HepG2 (cell line): ENCODE data around the gene SETD7.

Source experiments
- CREB1 ChIP-seq, 2 experiments: fragments of 450-650 bp in 1 of 2; IDR thresholded peaks; 2 replicates each; pipeline ENCODE4 v1.6.1; 2016 to 2017; ENCODE audit warnings: control low read depth in 1 of 2, mild to moderate bottlenecking in 1 of 2, missing compliant biosample characterization in 1 of 2, missing genetic modification characterization in 1 of 2
- HCFC1 ChIP-seq: fragments of 150-350 bp; IDR thresholded peaks from 2 replicates; pipeline ENCODE4 v1.6.1; 2014; ENCODE audit warnings: low read depth, low read length
- HOXD1 ChIP-seq: sonication (generic); formaldehyde crosslinking; IDR thresholded peaks from 2 replicates; pipeline ENCODE4 v1.5.0; 2020; ENCODE audit warnings: missing genetic modification reagents
- RXRB ChIP-seq: IDR thresholded peaks from 2 replicates; pipeline ENCODE4 v1.6.1; 2016; ENCODE audit warnings: borderline replicate concordance, missing genetic modification reagents, missing compliant biosample characterization
- SALL2 ChIP-seq: sonication (generic); formaldehyde crosslinking; IDR thresholded peaks from 2 replicates; pipeline ENCODE4 v1.8.1; 2023; ENCODE audit warnings: mild to moderate bottlenecking, missing genetic modification reagents, inconsistent platforms
- SIN3A ChIP-seq: IDR thresholded peaks from 2 replicates; pipeline ENCODE4 v1.6.1; 2011; ENCODE audit warnings: low read depth, mild to moderate bottlenecking, control low read depth, low read length, borderline replicate concordance
- SNRNP70 ChIP-seq: fragments of 200-400 bp; formaldehyde crosslinking; IDR thresholded peaks from 2 replicates; pipeline ENCODE4 v1.6.1; 2017; ENCODE audit warnings: mild to moderate bottlenecking, low read depth, low read length, moderate library complexity
- SP4 ChIP-seq: sonication (generic); formaldehyde crosslinking; IDR thresholded peaks from 2 replicates; pipeline ENCODE4 v1.8.1; 2023; ENCODE audit warnings: mild to moderate bottlenecking, missing genetic modification reagents
- ZNF121 ChIP-seq: sonication (generic); formaldehyde crosslinking; IDR thresholded peaks from 2 replicates; pipeline ENCODE4 v1.5.0; 2020; ENCODE audit warnings: mild to moderate bottlenecking, missing genetic modification reagents
- ZNF34 ChIP-seq: sonication (generic); formaldehyde crosslinking; IDR thresholded peaks from 2 replicates; pipeline ENCODE4 v1.4.0; 2020; ENCODE audit warnings: mild to moderate bottlenecking, missing genetic modification reagents, borderline replicate concordance
- ZNF713 ChIP-seq: sonication (generic); formaldehyde crosslinking; IDR thresholded peaks from 2 replicates; pipeline ENCODE4 v1.4.0; 2020; ENCODE audit warnings: mild to moderate bottlenecking, missing genetic modification reagents
- TF ChIP-seq, protein P1 (sequence below): sonication (generic); formaldehyde crosslinking; IDR thresholded peaks from 2 replicates; pipeline ENCODE4 v1.9.0; 2021; ENCODE audit warnings: missing genetic modification reagents, borderline replicate concordance
- TF ChIP-seq, protein P2 (sequence below): sonication (generic); formaldehyde crosslinking; IDR thresholded peaks from 2 replicates; pipeline ENCODE4 v1.5.0; 2020; ENCODE audit warnings: mild to moderate bottlenecking, missing genetic modification reagents, moderate library complexity

DNA sequence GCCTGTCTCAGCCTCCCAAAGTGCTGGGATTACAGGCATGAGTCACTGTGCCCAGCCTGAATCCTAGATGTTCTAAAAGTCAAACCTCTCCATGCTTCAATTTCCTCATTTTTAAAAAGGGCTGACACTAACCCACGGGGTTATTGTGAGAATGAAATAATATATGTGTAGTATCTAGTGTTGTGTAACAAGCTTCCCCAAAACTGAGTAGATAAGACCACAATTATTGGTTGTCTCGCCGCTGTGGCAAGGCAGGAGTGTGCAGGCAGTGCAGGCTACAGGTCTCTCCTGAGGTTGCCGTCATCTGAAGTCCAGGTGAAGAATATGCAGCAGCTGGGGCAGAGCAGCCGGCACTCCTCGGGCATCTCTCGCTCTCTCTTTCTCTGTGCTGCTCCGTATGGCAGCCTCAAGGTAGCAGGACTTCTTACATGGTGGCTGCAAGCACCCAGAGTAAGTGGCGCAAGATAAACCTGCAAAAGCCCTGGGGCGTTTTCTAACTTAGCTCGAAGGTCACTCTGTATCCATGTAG lies 71.2 kb downstream of the SETD7 start:
- no peak for TF ChIP-seq SALL2 (CRISPR knock-in tag)
- TF ChIP-seq SIN3A = no peak
- TF ChIP-seq ZNF121 = no peak
- TF ChIP-seq, protein P1, sequence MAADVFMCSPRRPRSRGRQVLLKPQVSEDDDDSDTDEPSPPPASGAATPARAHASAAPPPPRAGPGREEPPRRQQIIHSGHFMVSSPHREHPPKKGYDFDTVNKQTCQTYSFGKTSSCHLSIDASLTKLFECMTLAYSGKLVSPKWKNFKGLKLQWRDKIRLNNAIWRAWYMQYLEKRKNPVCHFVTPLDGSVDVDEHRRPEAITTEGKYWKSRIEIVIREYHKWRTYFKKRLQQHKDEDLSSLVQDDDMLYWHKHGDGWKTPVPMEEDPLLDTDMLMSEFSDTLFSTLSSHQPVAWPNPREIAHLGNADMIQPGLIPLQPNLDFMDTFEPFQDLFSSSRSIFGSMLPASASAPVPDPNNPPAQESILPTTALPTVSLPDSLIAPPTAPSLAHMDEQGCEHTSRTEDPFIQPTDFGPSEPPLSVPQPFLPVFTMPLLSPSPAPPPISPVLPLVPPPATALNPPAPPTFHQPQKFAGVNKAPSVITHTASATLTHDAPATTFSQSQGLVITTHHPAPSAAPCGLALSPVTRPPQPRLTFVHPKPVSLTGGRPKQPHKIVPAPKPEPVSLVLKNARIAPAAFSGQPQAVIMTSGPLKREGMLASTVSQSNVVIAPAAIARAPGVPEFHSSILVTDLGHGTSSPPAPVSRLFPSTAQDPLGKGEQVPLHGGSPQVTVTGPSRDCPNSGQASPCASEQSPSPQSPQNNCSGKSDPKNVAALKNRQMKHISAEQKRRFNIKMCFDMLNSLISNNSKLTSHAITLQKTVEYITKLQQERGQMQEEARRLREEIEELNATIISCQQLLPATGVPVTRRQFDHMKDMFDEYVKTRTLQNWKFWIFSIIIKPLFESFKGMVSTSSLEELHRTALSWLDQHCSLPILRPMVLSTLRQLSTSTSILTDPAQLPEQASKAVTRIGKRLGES (CRISPR knock-in tag) = no peak
- TF ChIP-seq ZNF713 (CRISPR knock-in tag) = no peak
- no peak for TF ChIP-seq ZNF34
- TF ChIP-seq, protein P2, sequence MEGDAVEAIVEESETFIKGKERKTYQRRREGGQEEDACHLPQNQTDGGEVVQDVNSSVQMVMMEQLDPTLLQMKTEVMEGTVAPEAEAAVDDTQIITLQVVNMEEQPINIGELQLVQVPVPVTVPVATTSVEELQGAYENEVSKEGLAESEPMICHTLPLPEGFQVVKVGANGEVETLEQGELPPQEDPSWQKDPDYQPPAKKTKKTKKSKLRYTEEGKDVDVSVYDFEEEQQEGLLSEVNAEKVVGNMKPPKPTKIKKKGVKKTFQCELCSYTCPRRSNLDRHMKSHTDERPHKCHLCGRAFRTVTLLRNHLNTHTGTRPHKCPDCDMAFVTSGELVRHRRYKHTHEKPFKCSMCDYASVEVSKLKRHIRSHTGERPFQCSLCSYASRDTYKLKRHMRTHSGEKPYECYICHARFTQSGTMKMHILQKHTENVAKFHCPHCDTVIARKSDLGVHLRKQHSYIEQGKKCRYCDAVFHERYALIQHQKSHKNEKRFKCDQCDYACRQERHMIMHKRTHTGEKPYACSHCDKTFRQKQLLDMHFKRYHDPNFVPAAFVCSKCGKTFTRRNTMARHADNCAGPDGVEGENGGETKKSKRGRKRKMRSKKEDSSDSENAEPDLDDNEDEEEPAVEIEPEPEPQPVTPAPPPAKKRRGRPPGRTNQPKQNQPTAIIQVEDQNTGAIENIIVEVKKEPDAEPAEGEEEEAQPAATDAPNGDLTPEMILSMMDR (CRISPR knock-in tag) = no peak
- no peak for TF ChIP-seq HOXD1
- no peak for TF ChIP-seq SNRNP70
- no peak for TF ChIP-seq SP4 (CRISPR knock-in tag)
- no peak for TF ChIP-seq RXRB (CRISPR knock-in tag)
- TF ChIP-seq HCFC1 = no peak
- no peak for TF ChIP-seq CREB1 (IDR thresholded peaks at IDR 0.05)
- no peak for TF ChIP-seq CREB1 (CRISPR knock-in tag; IDR thresholded peaks at IDR 0.05)
